Measurements from ENCODE around the gene DUSP19.

DUSP19 gene

DNA sequence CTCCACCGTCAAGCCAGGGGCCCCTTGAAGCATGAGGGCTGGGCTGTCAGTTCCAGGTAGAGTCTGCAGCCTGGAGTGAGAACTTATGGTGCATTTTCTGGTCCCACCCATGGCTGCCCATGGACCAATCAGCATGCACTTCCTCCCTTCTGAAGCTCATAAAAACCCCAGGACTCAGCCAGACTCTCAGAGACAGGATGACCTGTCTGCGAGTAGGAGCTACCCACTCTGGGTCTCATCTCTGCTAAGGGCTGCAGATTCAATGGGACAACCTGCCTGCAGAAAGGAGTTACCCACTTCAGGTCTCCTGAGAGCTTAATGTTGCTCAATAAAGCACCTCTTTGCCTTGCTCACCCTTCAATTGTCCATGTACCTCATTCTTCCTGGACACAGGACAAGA, 9.4 kb upstream of the DUSP19 start:
- no peak for DNase-seq

DNA sequence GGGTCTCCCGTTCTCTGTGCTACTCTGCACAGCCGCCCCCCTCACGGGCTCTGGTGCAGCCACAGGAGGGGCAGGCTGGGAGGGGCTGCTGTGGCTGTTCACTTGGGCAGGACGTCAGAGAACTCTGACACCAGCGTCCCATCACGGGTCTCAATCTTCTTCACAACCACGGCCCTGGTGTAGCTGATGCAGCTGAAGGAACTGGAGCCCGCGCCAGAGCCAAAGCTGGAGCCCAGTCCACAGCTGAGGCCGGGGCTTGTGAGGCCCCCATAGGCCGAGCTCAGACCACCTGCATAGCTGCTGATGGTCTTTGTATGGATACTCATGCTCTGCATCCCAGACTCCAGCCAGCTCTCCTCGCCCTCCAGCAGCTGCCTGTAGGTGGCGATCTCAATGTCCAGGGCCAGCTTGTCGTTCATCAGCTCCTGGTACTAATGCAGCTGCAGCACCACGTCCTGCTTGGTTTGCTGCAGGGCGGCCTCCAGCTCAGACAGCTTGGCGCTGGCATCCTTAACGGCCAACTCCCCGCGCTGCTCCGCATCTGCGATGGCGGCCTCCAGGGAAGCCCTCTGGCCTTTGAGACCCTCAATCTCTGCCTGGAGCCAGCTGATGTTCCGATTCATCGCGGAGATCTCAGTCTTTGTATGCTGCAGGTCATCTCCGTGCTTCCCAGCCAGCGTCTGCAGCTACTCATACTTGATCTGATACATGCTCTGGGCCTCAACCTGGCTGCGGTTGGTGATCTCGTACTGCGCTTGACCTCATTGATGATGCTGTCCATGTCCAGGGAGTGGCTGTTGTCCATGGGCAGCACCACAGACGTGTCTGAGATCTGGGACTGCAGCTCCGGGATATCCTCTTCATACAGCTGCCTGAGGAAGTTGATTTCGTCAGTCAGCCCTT, 7.4 kb upstream of the DUSP19 start:
- DNase-seq, result no peak

GRCh38 chr2:183072177-183072576, 6.4 kb upstream of the DUSP19 start:
- DNase-seq, result no peak

DNA sequence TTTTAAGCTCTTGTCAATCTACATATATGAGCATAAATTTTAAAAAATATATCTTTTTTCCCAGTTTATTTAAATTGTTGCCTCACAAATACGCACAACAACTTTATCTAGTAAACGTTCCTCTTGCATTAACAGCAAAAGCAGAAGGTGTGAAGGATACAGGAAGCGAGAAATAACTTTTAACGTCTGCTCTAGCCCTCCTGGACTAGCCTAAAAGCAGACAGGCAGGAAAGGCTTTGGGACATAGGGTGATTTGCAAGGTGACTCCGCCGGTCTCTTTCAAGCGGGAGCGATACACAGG, 434 bp upstream of the DUSP19 start:
- no peak for DNase-seq

GRCh38 chr2:183079139-183079775, 710 bp downstream of the DUSP19 start:
- no peak for DNase-seq

GRCh38 chr2:183081911-183082310, 3.4 kb downstream of the DUSP19 start:
- no peak for DNase-seq

DNA sequence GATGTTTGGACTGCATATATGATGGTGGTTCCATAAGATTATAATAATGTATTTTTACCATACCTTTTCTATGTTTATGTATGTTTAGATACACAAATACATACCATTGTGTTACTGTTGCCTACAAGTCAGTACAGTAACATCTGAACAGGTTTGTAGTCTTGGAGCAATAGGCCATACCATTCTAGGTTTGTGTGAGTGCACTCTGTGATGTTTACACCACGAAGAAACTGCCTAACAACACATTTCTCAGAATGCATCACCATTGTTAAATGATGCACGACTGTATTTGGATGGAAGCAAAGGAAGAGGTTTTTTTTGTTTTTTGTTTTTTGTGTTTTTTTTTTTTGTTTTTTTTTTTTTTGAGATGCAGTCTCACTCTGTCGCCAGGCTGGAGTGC, 9.5 kb downstream of the DUSP19 start:
- no peak for DNase-seq

DNA sequence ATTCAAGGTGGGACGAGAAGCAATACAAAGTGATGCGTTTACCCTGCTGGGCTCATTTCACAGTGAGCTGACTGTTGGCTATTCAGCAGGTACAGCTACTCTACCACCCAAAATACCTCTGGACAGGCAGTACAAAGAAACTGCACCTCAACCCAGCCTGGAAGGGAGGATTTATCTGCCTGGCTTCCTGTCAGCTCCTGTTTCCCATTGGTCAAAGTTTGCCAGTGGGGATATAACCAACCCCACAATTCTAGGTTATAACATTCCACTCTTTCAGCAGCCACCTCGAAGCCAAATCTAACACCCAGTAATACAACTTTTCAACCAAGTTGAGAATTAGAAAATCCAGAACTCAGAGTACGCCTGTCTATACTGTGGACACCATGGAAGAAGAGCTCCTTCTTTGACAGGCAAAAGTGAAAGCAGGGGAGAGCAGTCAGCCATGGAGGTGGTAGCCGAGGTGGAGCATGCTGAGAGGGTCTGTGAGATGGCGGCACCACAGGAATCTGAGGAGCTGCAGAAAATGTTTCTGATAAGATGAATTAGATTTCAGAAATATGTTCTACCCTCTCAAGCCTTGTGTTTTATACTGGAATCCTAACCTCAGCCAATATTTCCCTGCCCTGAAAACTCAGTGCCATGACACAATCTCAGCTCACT, 10.8 kb downstream of the DUSP19 start:
- DNase-seq, result no peak

GRCh38 chr2:183091318-183091953, 12.9 kb downstream of the DUSP19 start:
- DNase-seq, result no peak

GRCh38 chr2:183091954-183092345, 13.4 kb downstream of the DUSP19 start:
- no peak for DNase-seq

GRCh38 chr2:183093857-183094657, 15.5 kb downstream of the DUSP19 start:
- DNase-seq, result no peak

DNA sequence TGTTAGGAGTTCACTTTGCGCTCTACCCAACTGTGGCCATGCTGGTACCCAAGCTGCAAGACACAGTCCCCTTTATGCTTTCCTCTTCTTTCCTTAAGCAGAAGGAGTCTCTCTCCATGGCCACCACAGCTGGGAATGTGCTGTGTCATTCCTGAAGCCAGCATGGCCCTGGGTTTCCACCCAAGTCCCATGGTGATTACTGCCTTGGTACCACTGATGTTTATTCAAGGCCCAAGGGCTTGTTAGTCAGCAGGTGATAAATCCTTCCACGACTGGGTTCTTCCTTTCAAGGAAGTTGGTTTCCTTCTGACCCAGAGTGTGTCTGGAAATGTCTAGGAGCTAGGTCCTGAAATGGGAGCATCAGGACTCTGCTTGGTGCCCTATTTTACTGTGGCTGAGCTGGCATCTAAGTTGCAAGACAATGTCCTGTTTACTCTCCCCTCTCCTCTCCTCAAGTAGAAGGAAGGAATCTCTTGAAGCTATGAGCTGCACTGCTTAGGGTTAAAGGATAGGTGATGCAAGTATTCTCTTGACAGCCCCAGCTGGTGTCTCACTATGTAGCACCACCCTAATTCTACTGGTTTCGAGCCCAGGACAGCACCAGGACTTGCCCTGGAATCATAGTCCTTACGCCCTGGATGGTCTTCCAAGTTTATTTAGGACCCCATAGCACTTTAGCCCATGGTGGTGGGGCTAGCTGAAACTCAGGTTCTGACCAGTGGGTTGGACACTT, 27.0 kb downstream of the DUSP19 start:
- no peak for DNase-seq

DNA sequence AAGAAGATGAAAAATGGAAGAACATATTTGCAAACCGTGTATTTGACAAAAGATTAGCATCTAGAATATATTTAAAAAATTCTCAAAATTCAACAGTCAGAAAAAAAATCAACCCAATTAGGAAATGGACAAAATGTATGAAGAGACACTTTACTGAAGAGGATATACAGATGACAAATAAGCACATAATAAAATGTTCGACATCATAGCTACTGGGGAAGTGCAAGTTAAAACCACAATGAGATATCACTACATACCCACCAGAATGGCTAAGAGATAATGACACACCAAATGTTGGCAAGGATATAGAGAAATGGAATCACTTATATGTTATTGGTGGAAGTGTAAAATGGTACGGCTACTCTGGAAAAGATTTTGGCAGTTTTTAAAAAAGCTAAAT, 34.0 kb downstream of the DUSP19 start:
- no peak for DNase-seq

GRCh38 chr2:183113630-183114029, 35.1 kb downstream of the DUSP19 start:
- DNase-seq, result no peak

GRCh38 chr2:183117226-183117625, 38.7 kb downstream of the DUSP19 start:
- DNase-seq, result no peak

DNA sequence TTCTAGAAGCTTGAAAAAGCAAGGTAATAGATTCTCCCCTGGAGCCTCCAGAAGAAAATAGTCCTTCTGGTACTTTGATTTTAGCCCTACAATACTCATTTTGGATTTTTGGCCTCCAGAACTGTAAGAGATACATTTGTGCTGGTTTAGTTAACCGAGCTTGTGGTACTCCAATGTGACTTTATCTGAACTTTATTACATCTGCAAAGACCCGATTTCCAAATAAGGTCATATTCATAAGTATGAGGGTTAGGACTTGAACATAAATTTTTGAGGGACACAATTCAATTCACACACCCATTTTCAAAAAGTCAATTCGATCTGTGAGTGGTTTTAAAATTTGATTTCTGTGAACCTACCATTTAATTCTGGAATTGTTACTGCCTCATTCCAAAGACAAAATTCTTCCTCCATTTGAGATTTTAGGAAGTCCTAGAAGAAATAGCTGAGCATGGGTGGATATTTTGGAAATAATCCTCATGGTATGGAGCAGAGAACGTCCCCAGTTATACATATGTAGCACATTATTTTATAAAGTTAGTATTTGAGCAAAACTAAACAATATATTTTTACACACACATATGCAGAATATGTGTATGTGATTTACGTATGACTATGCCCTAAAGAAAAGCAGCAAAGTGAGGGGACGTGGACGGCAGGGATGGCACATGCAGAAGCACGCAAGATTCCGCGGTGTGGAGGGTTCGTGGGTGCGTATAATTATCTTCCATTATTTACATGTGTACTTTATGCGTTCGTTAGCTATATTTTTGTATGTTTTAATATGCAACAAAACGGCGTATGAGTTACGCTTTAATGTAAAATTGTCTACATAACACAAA, 44.8 kb downstream of the DUSP19 start:
- DNase-seq, result no peak

DNA sequence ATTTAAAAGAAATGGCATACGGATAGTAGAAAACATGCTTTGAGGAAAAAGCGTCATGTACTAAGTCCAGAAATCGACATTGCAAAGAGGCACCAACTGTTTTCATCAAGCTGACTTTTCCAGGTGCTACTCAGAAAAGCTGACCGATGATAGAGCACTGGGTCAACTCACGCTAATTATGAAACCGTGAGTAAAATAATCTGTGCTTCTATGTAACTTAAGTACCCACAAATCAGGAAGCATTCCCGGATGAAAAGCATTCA, 45.3 kb downstream of the DUSP19 start:
- DNase-seq, result no peak

DNA sequence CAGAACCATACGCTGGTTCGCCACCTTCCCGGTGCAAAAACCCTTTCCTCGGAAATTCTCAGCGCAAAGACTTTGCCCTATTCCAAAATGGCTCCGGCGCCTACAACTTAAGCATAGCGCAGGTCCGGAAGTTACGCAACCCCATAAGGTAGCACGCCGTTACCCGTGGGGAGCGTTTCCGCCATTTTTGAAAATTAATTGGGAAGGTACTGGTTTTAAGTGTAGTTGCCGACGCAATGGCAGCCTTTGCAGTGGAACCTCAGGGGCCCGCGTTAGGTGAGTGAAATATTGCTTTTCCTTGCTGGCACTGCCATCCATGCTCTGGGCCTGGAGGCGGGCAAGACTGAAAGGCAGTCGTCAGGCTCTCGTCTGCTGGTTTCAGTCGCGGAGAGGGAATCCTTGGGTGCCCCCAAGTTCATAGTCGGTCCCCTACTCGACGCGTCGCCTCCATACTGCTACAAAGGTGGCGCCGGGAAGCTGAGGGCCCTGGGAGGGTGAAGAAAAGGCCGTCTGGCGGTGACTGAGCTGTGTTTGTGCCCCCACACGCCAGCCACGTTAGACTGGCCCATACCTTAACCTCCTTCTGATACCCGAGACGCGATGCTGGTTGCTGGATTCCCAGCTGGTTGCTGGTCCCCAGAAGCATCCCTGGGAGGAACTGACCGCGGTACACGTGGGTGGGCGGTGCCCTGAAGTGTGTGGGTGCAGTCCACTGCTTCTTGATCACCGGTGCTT, 45.8 kb downstream of the DUSP19 start, which contains the start of gene NUP35:
Gene NUP35, plus strand, starts transcription at position 222 of the 735 bp plus-strand sequence. Its CDS starts 15 bp downstream, at position 237.
- DNase-seq, result peak; percentile 89

GRCh38 chr2:183124957-183125255, 46.4 kb downstream of the DUSP19 start:
- no peak for DNase-seq

- no peak for DNase-seq
Observed at GRCh38 chr2:183125659-183126341, 47.3 kb downstream of the DUSP19 start.
